GM18517 (cell line): ENCODE measurements around the gene LCOR.
"Not testable (repeated sequence)": the region's sequence is repeated elsewhere in the genome, so short reads cannot be mapped to it uniquely, and the experiment has no call there.

ENCODE experiments used
- ATAC-seq: cut with Tn5 transposase; IDR thresholded peaks from one replicate; pipeline ENCODE4 v1.9.1; 2021; ENCODE audit warnings: mild to moderate bottlenecking, moderate library complexity; ENCODE audit not compliant: unreplicated experiment

LCOR gene

GRCh38 chr10:97028126-97028831 is 196.2 kb downstream of the LCOR start:
- no peak for ATAC-seq

GRCh38 chr10:97028832-97029178 is 196.7 kb downstream of the LCOR start:
- no peak for ATAC-seq

- no peak for ATAC-seq
Observed at GRCh38 chr10:97029271-97029670, 197.2 kb downstream of the LCOR start.

- no peak for ATAC-seq
Observed at GRCh38 chr10:97030894-97031293, 198.8 kb downstream of the LCOR start.

- ATAC-seq = no peak
Observed at GRCh38 chr10:97031459-97031858, 199.4 kb downstream of the LCOR start.

- ATAC-seq = no peak
Observed at GRCh38 chr10:97032624-97033023, 200.5 kb downstream of the LCOR start.

GRCh38 chr10:97033841-97034240 is 201.7 kb downstream of the LCOR start:
- ATAC-seq = not testable (repeated sequence)

- no peak for ATAC-seq
Observed at GRCh38 chr10:97034301-97034700, 202.2 kb downstream of the LCOR start.

- no peak for ATAC-seq
Observed at GRCh38 chr10:97034958-97035769, 203.1 kb downstream of the LCOR start.

GRCh38 chr10:97037365-97038361 is 205.6 kb downstream of the LCOR start:
- ATAC-seq = no peak

GRCh38 chr10:97038688-97039087 is 206.6 kb downstream of the LCOR start:
- ATAC-seq = no peak

GRCh38 chr10:97039538-97040247 is 207.6 kb downstream of the LCOR start:
- no peak for ATAC-seq

GRCh38 chr10:97040248-97040584 is 208.1 kb downstream of the LCOR start:
- no peak for ATAC-seq

GRCh38 chr10:97040706-97041105 is 208.6 kb downstream of the LCOR start:
- no peak for ATAC-seq

GRCh38 chr10:97042081-97042480 is 210.0 kb downstream of the LCOR start:
- ATAC-seq = no peak

- no peak for ATAC-seq
Observed at GRCh38 chr10:97042716-97043562, 210.8 kb downstream of the LCOR start.

GRCh38 chr10:97043563-97043855 is 211.4 kb downstream of the LCOR start:
- ATAC-seq = no peak
